HG02763 (cell line): ENCODE data around the gene TNFRSF18.
"Not testable (repeated sequence)": the region's sequence is repeated elsewhere in the genome, so short reads cannot be mapped to it uniquely, and the experiment has no call there.

Experiments used
- ATAC-seq: cut with Tn5 transposase; IDR thresholded peaks from one replicate; pipeline ENCODE4 v1.9.1; 2021; ENCODE audit warnings: mild to moderate bottlenecking, moderate library complexity; ENCODE audit not compliant: unreplicated experiment

The TNFRSF18 gene

GRCh38 chr1:1206376-1206965, at the start of gene TNFRSF18:
Gene TNFRSF18, minus strand, starts transcription at chr1:1206592. Its CDS starts 21 bp downstream, at chr1:1206571.
- no peak for ATAC-seq

- no peak for ATAC-seq
Measured at GRCh38 chr1:1255611-1256010, 49.2 kb upstream of the TNFRSF18 start.

GRCh38 chr1:1255078-1255477, 48.7 kb upstream of the TNFRSF18 start:
- ATAC-seq = no peak

DNA sequence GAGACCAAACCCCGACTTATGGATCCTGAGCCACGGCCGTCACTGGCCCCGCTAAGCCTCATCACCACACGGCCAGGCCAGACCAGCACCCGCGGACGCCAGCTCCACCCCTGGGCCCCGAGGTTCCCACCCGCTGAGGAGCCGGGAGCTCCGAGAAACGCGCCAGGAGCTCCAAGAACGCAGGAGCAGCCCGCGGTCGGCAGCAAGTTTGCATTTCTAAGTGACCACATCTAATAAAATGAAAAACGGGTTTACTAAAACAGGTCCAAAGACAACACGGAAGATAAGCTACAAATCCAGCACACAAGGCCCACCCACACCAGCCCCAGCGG, 48.2 kb upstream of the TNFRSF18 start:
- ATAC-seq = no peak

- no peak for ATAC-seq
Measured at GRCh38 chr1:1253972-1254666, 47.7 kb upstream of the TNFRSF18 start.

- no peak for ATAC-seq
Measured at GRCh38 chr1:1253314-1253713, 46.9 kb upstream of the TNFRSF18 start.

DNA sequence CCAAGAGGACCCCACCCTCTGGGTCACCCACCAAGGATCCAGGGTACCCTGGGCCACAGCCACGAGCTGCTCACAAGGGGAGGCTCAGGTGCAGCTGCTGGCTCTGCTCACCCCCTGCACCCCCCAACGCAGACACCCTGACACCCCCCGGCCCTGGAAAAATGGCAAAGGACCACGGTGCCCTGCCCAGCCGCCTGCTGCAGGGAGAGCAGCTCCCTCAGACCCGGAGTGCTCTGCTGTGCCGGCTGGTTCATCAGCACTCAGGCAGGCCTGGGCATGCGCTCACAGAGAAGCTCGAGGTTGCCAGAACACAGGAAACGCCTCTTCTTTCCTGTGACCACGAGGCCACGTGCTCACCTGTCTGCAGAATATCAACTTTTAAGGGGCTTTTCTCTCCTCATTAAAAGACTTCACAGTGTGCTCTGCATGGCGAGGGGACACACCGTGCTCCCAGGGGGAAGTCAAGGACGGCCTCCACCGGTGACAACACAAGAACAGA, 44.4 kb upstream of the TNFRSF18 start:
- no peak for ATAC-seq

- ATAC-seq = not testable (repeated sequence)
Measured at GRCh38 chr1:1248009-1248913, 41.9 kb upstream of the TNFRSF18 start.

DNA sequence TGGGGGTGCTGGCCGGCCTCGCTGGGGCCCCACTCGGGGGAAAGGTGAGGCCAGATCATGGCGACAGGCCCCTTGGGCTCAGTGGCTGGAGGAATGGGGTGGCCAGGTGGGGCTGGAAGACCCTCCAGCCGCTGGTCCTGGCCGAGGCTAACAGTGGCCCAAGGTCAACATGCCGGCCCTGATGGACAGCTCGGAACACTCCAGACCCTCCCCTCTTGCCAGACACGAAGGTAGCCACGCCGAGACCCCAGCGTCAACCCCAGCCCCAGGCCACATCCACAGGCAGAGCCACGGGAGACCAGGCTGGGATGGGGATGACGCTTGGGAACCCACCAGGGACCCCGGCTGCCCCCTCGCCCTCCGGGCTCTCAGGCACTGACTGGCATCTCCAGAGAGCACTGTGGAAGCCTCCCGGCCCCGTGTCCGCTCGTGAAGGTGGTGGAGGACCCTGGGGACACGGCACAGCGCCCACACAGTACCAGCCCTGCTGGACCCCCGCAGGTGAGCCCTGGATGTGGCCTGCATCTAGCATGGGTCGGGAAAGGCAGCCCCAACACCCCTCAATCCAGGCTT, 41.0 kb upstream of the TNFRSF18 start:
- ATAC-seq = no peak

- ATAC-seq = no peak
Measured at GRCh38 chr1:1246577-1247340, 40.4 kb upstream of the TNFRSF18 start, which contains the start of gene C1QTNF12. Gene C1QTNF12, minus strand, starts transcription at chr1:1246722. Its CDS starts 32 bp downstream, at chr1:1246690.

DNA sequence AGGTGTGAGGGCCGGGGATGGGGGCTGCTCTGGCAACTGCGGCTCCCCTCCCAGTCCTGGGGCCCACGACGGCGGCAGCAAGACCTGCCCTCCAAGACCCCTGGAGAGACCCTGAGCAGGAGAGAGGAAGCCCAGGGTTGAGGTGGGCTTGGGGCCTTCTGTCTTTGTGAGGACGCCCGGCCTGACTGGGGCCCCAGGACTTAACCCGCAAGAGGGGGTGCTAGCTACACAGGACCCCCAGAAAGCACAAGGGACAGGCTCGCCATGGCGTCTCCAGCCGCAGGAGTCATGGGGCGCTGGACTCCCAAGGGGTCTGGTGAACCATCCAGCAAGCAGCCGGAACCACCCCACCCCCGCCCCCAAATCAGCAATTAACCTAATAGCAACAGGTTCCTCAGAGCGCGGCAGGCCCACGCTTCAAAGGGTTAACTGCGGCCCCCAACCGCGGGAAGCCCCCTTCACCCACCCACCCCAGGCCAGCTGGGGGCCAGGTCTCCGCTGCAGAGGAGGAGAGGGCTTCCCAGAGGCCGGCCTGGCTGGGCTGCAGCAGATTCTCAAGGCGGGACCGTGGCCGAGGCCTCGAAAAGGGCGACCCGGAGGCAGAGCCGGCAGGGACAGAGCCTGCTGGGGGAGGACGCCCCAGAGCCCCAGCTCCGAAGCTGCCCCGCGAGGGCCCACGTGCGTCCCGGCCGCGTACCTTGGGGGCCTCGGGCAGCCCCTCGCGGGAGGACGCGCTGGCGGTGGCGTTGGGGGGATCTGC, 39.6 kb upstream of the TNFRSF18 start:
- ATAC-seq = no peak

DNA sequence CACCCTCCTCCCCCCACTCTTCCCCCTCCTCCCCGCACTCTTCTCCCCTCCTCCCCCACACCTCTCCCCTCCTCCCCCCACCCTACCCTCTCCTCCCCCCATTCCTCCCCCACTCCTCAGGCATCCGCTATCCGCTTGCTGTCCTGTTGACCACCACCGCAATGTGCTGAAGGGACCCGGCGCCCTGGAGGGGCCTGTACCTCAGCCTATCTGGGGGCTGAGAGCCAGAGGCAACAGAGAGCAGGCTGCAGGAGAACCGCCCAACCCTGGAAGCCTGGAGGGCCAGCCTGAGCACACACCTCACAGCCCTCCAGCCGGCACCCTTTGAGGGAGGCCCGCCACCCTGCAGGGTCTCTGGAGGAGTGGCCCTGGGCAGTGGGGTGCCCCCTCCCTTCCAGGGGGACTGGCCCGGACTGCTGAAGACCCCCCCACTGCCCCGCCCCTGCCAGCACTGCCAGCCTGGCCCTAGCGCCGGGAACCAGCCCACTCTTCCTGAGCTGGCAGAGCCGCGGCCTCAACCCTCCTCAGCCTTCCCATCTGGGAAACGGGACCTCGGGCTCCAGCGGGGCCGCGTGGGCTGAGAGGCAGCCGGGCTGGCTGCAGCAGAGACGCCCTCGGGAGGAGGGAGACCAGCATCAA, 38.9 kb upstream of the TNFRSF18 start:
- ATAC-seq = no peak

GRCh38 chr1:1244192-1244811, 37.9 kb upstream of the TNFRSF18 start:
- ATAC-seq = no peak

DNA sequence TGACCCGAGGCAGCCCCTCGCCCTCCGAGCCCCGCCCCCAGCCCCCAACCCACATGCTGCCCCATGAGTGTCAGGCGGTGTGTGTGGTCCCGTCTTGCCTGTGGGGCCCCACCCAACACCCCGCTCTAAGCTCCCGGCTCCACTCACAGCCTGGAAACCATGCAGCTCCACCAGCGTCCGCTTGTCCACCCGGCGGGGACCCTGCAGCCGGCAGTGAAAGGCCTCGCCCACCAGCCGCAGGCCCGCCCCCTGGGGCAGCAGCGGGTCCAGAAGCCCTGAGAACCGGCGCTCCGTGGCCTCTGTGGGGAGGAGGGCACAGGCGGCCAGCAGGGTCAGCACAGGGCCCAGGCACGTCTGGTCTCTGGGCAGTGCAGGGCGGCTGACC, 37.4 kb upstream of the TNFRSF18 start:
- ATAC-seq = no peak

GRCh38 chr1:1243266-1243660, 36.9 kb upstream of the TNFRSF18 start:
- no peak for ATAC-seq

- ATAC-seq = no peak
Measured at GRCh38 chr1:1242461-1243265, 36.3 kb upstream of the TNFRSF18 start.

DNA sequence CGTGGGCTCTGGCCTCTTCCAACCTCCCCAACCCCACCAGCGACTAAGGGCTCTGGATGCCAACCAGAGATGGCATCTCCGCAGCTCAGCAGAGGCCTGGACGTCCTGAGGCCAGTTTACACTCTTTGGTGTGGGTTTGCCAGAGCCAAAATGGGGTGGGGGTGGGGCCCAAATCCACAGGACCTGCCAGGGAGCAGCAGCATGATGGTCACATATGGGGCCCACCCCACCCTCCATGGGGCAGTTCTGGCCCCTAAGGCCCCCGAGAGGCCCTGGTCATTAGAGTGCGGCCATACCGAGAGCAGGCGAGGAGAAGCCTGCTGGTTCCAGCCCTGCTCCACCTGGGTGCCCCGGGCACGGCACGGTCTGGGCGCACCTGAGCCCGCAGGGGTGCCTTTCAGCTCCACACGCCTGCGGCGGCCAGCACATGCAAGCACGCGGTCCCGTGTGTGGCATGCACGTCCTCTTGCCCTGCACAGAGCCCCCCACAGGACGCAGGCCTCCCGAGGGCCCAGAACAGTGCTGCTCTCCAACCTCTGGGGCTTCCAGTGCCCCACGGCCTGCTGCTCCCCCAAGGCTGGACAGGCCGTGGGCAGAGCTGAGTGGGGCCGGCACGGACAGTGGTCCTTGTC, 35.3 kb upstream of the TNFRSF18 start:
- ATAC-seq = no peak
